ENCODE data around the gene ACTR2. TPM values are rescaled to one million over a fixed set of nuclear protein-coding genes. Genes with fewer than 3 reads are reported as not detected.

The ACTR2 gene
- total and polyA plus RNA-seq, 9 of the 15 experiments (the other 6 are each of a cell fraction or from before 2014, with no cell fraction given), result 47.3 to 239 (median 108) TPM

GRCh38 chr2:65317841-65318240, 90.2 kb downstream of the ACTR2 start:
- H3K9me1 ChIP-seq (ENCODE audit: control insufficient read depth, insufficient read depth, low read length), result no peaks in the 10 kb centered on the region
- H3K9ac ChIP-seq (ENCODE audit: insufficient read depth in 1 of 2, low read depth in 2 of 2, low read length in 2 of 2), result no peak overlapping the region
- H3K4me2 ChIP-seq (ENCODE audit: insufficient read depth, low read length), result no peak overlapping the region
- BruUV-seq (replicated peaks), result no TSS peak
- H3K27me3 ChIP-seq (ENCODE audit: control insufficient read depth in 2 of 2, insufficient read depth in 2 of 2, low read length in 2 of 2), result no peaks in the 10 kb centered on the region
- no peak overlapping the region for H3K27ac ChIP-seq (ENCODE audit: extremely low read depth, low read depth, low read length)
- ChIA-PET CTCF (ENCODE audit: low intra/inter-chr PET ratio) (no interaction called here), POLR2A (interaction anchor here (1.1 kb wide), 1 partner anchor 11 kb away, joined by 7 read pairs; no protein-coding TSS in a partner anchor)
- DNase-seq (ENCODE audit: extremely low read depth in 1 of 4, low spot score in 3 of 4) (no peak), FAIRE-seq (no peak), ATAC-seq (no peak)
- TF ChIP-seq NR3C1 (CRISPR knock-in tag; IDR thresholded peaks at IDR 0.05), result no peak
- no peak for TF ChIP-seq MEF2D (tag; conservative IDR thresholded peaks at IDR 0.05; ENCODE audit: low read depth)
- TF ChIP-seq ZSCAN29 (IDR thresholded peaks at IDR 0.05), result no peak
- no peak for TF ChIP-seq TBL1XR1 (IDR thresholded peaks at IDR 0.05; ENCODE audit: low read length in 2 of 2)
- TF ChIP-seq THRB (CRISPR knock-in tag; conservative IDR thresholded peaks at IDR 0.05), result no peak
- no peak for TF ChIP-seq CREB3L1 (IDR thresholded peaks at IDR 0.05; ENCODE audit: borderline replicate concordance, low read depth)
- no peak for TF ChIP-seq CTCFL (IDR thresholded peaks at IDR 0.05; ENCODE audit: borderline replicate concordance, insufficient read depth, low read depth, low read length, poor library complexity, severe bottlenecking)
- no peak for TF ChIP-seq TGIF2 (CRISPR knock-in tag; IDR thresholded peaks at IDR 0.05)
- TF ChIP-seq MAFK (IDR thresholded peaks at IDR 0.05; ENCODE audit: low read length), result no peak
- no peak for TF ChIP-seq BCL6 (CRISPR knock-in tag; IDR thresholded peaks at IDR 0.05)
- TF ChIP-seq ZMIZ1 (IDR thresholded peaks at IDR 0.05; ENCODE audit: low read depth in 2 of 2, low read length in 2 of 2), result no peak
- no peak for TF ChIP-seq MBD1 (CRISPR knock-in tag; IDR thresholded peaks at IDR 0.05)
- peaks cover 0 to 3% of the 10 kb centered on the region in 2 experiments; a peak in 1 of 5 replicates for H3K4me1 ChIP-seq (replicated peaks in 1 of 2; ENCODE audit: control insufficient read depth in 2 of 2, insufficient read depth in 2 of 2, low read length in 2 of 2)
- no peak overlapping the region for H2AFZ ChIP-seq (ENCODE audit: low read depth, low read length)
- H3K4me3 ChIP-seq, result no peak overlapping the region
- H3K79me2 ChIP-seq (ENCODE audit: control insufficient read depth, insufficient read depth, low read length), result no peaks in the 10 kb centered on the region; the same call in 2 of the 3 replicates
- no peaks in the 10 kb centered on the region for H3K9me3 ChIP-seq (replicated peaks; ENCODE audit: control insufficient read depth, insufficient read depth, low read depth, low read length)
- intact Hi-C loops (cut with micrococcal nuclease), result no loop called here
- H4K20me1 ChIP-seq (replicated peaks; ENCODE audit: control insufficient read depth, insufficient read depth, low read length), result 0 out of 2 replicates have a peak, but pooled peaks cover 3% of the 10 kb centered on the region
- H3K36me3 ChIP-seq (ENCODE audit: control insufficient read depth, insufficient read depth, low read length), result peaks cover 69% of the 10 kb centered on the region
- 82% methylated on average over 7 of the region's 7 CpGs for WGBS (ENCODE audit: insufficient coverage, low coverage, missing lambda C conversion rate)
- in situ Hi-C loops (cut with MboI), result no loop called here

Measured in K562 (cell line).